Duodenal mucosa (tissue), 2 donors: ENCODE data around the gene DICER1.
A peak's percentile ranks its signal among the peaks of the same experiment; 100 is the strongest.

Experiments
- H3K27ac ChIP-seq: one replicate; pipeline ENCODE4 v1.7.0; 2013; ENCODE audit warnings: low read depth, low read length
- H3K27me3 ChIP-seq, 2 donors: one replicate each; pipeline ENCODE4 v1.7.0; 2013; ENCODE audit warnings: low read length in 2 of 2, control low read depth in 1 of 2; ENCODE audit not compliant: insufficient read depth in 2 of 2, control insufficient read depth in 1 of 2
- H3K36me3 ChIP-seq, 2 donors: one replicate each; pipeline ENCODE4 v1.7.0; 2013; ENCODE audit warnings: low read length in 2 of 2, control low read depth in 1 of 2; ENCODE audit not compliant: insufficient read depth in 2 of 2, control insufficient read depth in 1 of 2
- H3K4me1 ChIP-seq, 2 donors: one replicate each; pipeline ENCODE4 v1.7.0; 2013; ENCODE audit warnings: low read length in 2 of 2, control low read depth in 1 of 2; ENCODE audit not compliant: insufficient read depth in 2 of 2, control insufficient read depth in 1 of 2
- H3K4me3 ChIP-seq, 2 donors: one replicate each; pipeline ENCODE4 v1.7.0; 2013; ENCODE audit warnings: low read length in 2 of 2, low read depth in 1 of 2
- H3K9ac ChIP-seq, 2 donors: one replicate each; pipeline ENCODE4 v1.7.0; 2013; ENCODE audit warnings: low read length in 2 of 2, low read depth in 1 of 2
- H3K9me3 ChIP-seq, 2 donors: one replicate each; pipeline ENCODE4 v1.7.0; 2013; ENCODE audit warnings: low read length in 2 of 2, control low read depth in 1 of 2; ENCODE audit not compliant: control insufficient read depth in 1 of 2

Gene DICER1

DNA sequence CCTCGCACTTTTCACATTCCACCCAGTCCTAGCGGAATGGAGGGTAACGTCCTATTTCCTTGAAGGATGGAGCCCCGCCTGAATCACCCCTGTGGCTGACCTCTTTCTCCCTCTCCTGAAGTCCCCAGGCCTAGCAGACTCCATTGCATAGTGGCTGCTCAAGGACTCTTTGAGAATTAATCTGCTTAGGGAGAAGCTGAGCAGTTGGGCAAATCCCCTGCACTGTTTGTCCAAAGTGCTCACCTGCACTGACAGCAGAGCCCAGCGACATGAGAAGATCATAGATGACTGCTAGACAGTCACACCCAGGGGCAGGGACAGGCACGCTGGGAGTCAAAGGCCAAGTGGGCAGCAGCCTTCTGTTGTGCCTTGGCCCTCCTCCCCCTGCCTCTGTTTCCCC lies 37.7 kb upstream of the DICER1 start:
- no peak overlapping the region for H3K4me3 ChIP-seq
- H3K27me3 ChIP-seq: no peaks in the 10 kb centered on the region
- H3K36me3 ChIP-seq: peaks cover 0 to 3% of the 10 kb centered on the region in 2 donors
- no peak overlapping the region for H3K27ac ChIP-seq
- H3K4me1 ChIP-seq: peaks cover 4 to 6% of the 10 kb centered on the region in 2 donors
- H3K9me3 ChIP-seq: no peaks in the 10 kb centered on the region
- H3K9ac ChIP-seq: no peak overlapping the region

GRCh38 chr14:95193081-95193480 lies 35.8 kb upstream of the DICER1 start:
- Histone ChIP-seq H3K9ac (no peak overlapping the region), H3K27me3 (no peaks in the 10 kb centered on the region), H3K4me3 (no peak overlapping the region), H3K9me3 (no peaks in the 10 kb centered on the region), H3K4me1 (peaks cover 9 to 13% of the 10 kb centered on the region in 2 donors), H3K27ac (no peak overlapping the region), H3K36me3 (peaks cover 0 to 3% of the 10 kb centered on the region in 2 donors)

DNA sequence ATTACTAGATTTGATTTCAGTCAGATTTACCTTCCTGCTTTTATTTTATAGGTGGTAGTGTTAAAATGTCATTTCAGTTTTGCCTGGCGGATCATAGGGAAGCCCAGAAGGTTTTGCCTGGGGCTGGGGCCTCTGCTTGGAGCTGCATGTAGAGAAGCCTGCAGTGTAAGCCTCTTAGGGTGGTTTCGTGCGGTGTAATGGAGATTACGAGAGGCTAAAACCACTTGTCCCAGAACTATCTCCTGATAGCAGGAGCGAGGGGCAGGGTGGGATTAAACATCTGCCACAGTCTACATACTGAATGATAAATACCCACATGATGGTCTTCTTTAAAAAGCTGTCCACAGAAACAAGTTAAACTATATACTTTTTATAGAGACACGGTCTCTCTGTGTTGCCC lies 35.0 kb upstream of the DICER1 start:
- Histone ChIP-seq H3K27me3 (no peaks in the 10 kb centered on the region), H3K9ac (no peak overlapping the region), H3K27ac (no peak overlapping the region), H3K9me3 (no peaks in the 10 kb centered on the region), H3K4me3 (no peak overlapping the region), H3K36me3 (peaks cover 0 to 3% of the 10 kb centered on the region in 2 donors), H3K4me1 (peaks cover 9 to 13% of the 10 kb centered on the region in 2 donors)

DNA sequence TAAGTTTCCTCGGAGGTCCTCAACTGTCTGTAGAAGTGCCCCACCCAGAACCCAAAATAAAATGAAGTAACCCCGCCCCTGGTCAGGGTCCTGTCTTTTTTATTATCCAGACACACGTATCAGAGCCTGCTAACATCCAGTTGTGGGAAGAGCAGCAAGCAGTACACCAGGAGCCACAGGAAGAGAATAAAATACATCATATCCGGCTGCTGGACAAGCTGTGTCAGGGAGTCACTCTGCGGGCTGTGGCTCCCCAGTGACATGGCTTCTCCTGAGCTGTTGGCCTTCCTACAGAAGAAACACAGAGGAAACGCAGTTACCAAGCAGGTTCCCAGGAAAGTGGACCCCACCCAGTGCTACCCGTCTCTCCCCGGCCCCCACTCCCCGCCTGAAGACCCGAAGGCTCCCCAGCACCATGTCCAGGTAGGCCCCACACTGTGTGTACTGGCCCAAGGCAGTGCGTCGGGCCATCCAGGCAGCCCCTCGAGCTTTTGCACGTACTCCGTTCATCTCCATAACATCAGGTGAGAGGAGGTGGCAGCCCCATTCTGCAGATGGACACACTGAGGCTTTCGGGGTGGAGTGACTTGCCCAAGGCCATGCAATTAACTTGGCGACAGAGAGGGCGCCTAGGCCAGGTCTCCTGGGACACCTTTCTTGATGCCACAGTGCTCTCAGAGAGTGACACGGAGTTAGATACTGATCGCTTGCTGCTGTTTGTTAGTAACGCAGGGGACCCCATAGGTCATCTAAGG lies 34.3 kb upstream of the DICER1 start:
- H3K9ac ChIP-seq: no peak overlapping the region
- H3K4me3 ChIP-seq: no peak overlapping the region
- no peak overlapping the region for H3K27ac ChIP-seq
- H3K9me3 ChIP-seq: no peaks in the 10 kb centered on the region
- no peaks in the 10 kb centered on the region for H3K27me3 ChIP-seq
- peaks cover 0 to 3% of the 10 kb centered on the region in 2 donors for H3K36me3 ChIP-seq
- peaks cover 9 to 14% of the 10 kb centered on the region in 2 donors for H3K4me1 ChIP-seq

DNA sequence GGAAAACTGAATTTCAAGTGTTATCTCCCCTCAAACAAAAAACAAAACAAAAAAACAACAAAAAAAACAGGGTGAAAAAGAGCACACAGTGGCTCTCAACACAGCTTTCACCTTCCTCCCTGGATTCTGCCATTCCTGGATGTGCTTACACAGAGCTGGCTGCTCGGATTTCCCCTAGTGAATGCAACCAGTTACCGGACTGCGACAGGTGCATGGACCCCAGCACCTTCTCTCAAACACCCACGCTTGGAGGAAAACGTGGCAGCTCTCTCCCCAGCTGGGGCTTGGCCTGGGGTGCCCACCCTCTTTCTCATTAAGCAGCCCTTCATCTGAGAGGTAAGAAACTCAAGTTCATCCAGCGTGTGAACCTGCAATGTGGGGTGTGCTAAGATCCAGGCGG lies 33.5 kb upstream of the DICER1 start:
- H3K4me3 ChIP-seq: no peak overlapping the region
- H3K9me3 ChIP-seq: no peaks in the 10 kb centered on the region
- peaks cover 0 to 3% of the 10 kb centered on the region in 2 donors for H3K36me3 ChIP-seq
- H3K27ac ChIP-seq: no peak overlapping the region
- H3K27me3 ChIP-seq: no peaks in the 10 kb centered on the region
- peaks cover 10 to 22% of the 10 kb centered on the region in 2 donors for H3K4me1 ChIP-seq
- no peak overlapping the region for H3K9ac ChIP-seq

DNA sequence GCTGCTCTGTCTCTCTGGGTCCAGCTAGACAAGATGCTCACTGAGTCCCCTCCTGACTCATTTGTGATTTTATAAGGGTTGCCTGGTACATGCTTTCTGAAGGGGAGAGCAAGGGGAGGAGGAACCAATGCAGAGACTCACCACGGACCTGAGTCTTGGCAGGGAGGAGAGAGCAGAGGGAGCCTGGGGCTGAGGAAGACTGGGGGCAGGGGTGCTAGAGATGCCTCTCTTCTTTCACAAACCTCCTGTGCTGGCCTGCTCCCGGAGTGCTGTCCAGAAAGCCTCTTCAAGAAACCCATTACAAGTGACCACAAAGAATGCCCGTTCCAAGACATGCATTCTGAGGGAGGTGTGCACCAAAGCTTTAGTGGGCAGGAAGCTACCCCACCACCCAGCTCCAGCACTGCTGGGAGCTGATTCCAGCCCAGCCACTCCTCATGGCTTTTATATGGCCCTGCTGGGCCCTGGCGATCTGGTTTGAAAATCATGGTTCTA lies 33.1 kb upstream of the DICER1 start:
- Histone ChIP-seq H3K36me3 (peaks cover 0 to 3% of the 10 kb centered on the region in 2 donors), H3K27me3 (no peaks in the 10 kb centered on the region), H3K4me3 (no peak overlapping the region), H3K9ac (no peak overlapping the region), H3K27ac (no peak overlapping the region), H3K9me3 (no peaks in the 10 kb centered on the region), H3K4me1 (peaks cover 15 to 27% of the 10 kb centered on the region in 2 donors)

DNA sequence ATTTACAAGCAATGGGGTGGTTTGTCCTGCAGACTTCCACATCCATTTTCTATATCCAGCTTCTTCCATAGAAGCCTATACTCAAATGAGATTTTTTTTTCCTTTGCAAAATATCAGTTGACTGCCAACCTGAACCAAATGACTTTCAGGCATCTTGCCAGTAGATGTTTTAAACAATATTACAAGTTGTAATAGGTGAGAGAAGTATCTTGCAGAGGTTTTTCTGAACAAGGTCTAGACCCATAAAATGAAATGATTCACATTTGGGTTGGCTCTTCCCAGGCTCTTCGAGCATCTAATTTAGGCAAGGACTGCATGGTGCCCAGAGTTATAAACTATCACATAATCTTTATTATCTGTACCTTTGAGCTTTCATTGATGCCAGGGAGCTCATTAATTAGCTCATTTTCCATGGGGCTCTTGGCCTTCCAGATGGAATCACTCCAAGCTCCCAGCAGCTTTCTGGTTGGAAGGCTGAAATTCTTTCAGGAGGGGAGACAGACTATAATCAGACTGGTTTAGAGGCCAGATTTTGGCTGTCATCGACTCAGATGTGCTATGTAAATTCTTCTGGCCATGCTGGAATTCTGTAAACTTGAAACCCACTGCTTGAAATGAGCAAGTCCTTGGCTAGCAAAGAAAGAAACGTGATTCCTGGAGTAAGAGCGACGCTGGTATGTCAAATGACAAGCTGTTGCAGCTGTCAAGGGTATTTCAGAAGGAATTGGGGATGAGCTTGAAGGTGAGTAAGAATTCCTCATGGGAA lies 32.2 kb upstream of the DICER1 start:
- no peak overlapping the region for H3K27ac ChIP-seq
- peaks cover 23 to 35% of the 10 kb centered on the region in 2 donors for H3K4me1 ChIP-seq

DNA sequence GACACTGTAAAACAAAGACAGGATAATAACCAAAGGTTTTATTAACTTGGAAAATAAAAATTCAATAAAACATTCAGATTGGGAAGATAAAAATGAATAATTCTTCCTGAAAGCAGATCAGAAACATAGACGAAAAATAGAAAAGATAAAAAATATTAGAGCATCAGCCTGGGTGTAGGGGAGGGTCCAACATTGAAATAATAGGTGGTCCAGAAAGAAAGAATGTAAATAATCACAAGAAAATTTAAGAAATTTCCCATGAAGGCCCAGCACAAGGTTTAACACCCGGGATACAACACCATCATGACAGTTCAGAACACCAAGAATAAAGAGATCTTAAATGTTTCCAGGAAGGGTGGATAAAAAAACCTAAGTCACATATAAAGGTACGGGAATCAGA lies 31.1 kb upstream of the DICER1 start:
- no peak overlapping the region for H3K4me3 ChIP-seq
- H3K36me3 ChIP-seq: no peaks in the 10 kb centered on the region
- no peak overlapping the region for H3K27ac ChIP-seq
- no peaks in the 10 kb centered on the region for H3K9me3 ChIP-seq
- H3K4me1 ChIP-seq: peaks cover 35 to 47% of the 10 kb centered on the region in 2 donors
- no peak overlapping the region for H3K9ac ChIP-seq
- no peaks in the 10 kb centered on the region for H3K27me3 ChIP-seq

More for the DNA sequence above, 32.2 kb upstream of the DICER1 start:
- H3K27me3 ChIP-seq: no peaks in the 10 kb centered on the region
- no peaks in the 10 kb centered on the region for H3K9me3 ChIP-seq
- H3K9ac ChIP-seq: no peak overlapping the region
- H3K4me3 ChIP-seq: no peak overlapping the region
- H3K36me3 ChIP-seq: peaks cover 0 to 3% of the 10 kb centered on the region in 2 donors

GRCh38 chr14:95185767-95186392 lies 28.6 kb upstream of the DICER1 start:
- Histone ChIP-seq H3K4me1 (peaks cover 43 to 59% of the 10 kb centered on the region in 2 donors), H3K36me3 (no peaks in the 10 kb centered on the region), H3K9me3 (no peaks in the 10 kb centered on the region), H3K27me3 (no peaks in the 10 kb centered on the region), H3K4me3 (peak overlapping the region; percentile 28 to 41), H3K27ac (peak overlapping the region; percentile 67), H3K9ac (no peak overlapping the region)
